KG1 (cell line): ENCODE data around the gene SLC13A2.
"Not testable (repeated sequence)": the region's sequence is repeated elsewhere in the genome, so short reads cannot be mapped to it uniquely, and the experiment has no call there.

Experiments
- DNase-seq: peaks from one replicate; lab custom pipeline; 2025; lab: John Stamatoyannopoulos, UW

Gene SLC13A2

GRCh38 chr17:28473542-28473941 lies at the start of gene SLC13A2:
TSS of gene SLC13A2 (plus strand) at chr17:28473644. CDS start at chr17:28473713, 69 bp downstream.
- DNase-seq = no peak

- no peak for DNase-seq
Observed at GRCh38 chr17:28425206-28425605, 48.2 kb upstream of the SLC13A2 start.

GRCh38 chr17:28426081-28426519 lies 47.3 kb upstream of the SLC13A2 start:
- no peak for DNase-seq

- DNase-seq = no peak
Observed at GRCh38 chr17:28427371-28427770, 46.1 kb upstream of the SLC13A2 start.

- not testable (repeated sequence) for DNase-seq
Observed at GRCh38 chr17:28427982-28428381, 45.5 kb upstream of the SLC13A2 start.

- no peak for DNase-seq
Observed at GRCh38 chr17:28433721-28434120, 39.7 kb upstream of the SLC13A2 start.

- DNase-seq = not testable (repeated sequence)
Observed at GRCh38 chr17:28434326-28434725, 39.1 kb upstream of the SLC13A2 start.

- no peak for DNase-seq
Observed at GRCh38 chr17:28443901-28444638, 29.4 kb upstream of the SLC13A2 start.

GRCh38 chr17:28446716-28447395 lies 26.6 kb upstream of the SLC13A2 start:
- DNase-seq = no peak

- no peak for DNase-seq
Observed at GRCh38 chr17:28447396-28447760, 26.1 kb upstream of the SLC13A2 start.

GRCh38 chr17:28449859-28450258 lies 23.6 kb upstream of the SLC13A2 start:
- DNase-seq = no peak

- DNase-seq = no peak
Observed at GRCh38 chr17:28457890-28458289, 15.6 kb upstream of the SLC13A2 start.

- DNase-seq = not testable (repeated sequence)
Observed at GRCh38 chr17:28458881-28459280, 14.6 kb upstream of the SLC13A2 start.

- DNase-seq = no peak
Observed at GRCh38 chr17:28460901-28461300, 12.5 kb upstream of the SLC13A2 start.

GRCh38 chr17:28466001-28466400 lies 7.4 kb upstream of the SLC13A2 start:
- no peak for DNase-seq

GRCh38 chr17:28466521-28467048 lies 6.9 kb upstream of the SLC13A2 start:
- no peak for DNase-seq

- no peak for DNase-seq
Observed at GRCh38 chr17:28467456-28468025, 5.9 kb upstream of the SLC13A2 start.

- DNase-seq = not testable (repeated sequence)
Observed at GRCh38 chr17:28468033-28468735, 5.3 kb upstream of the SLC13A2 start.

- DNase-seq = no peak
Observed at GRCh38 chr17:28468781-28469180, 4.7 kb upstream of the SLC13A2 start.

- DNase-seq = no peak
Observed at GRCh38 chr17:28469376-28469775, 4.1 kb upstream of the SLC13A2 start.

GRCh38 chr17:28470266-28470913 lies 3.1 kb upstream of the SLC13A2 start:
- DNase-seq = no peak

GRCh38 chr17:28470914-28471366 lies 2.5 kb upstream of the SLC13A2 start:
- no peak for DNase-seq
